Measurements from ENCODE around the gene RNF181. TPM values are rescaled to one million over a fixed set of nuclear protein-coding genes. Genes with fewer than 3 reads are reported as not detected.

Gene RNF181
- polyA plus RNA-seq, 1 of the 3 experiments (the other 2 are of a cell fraction) = 312 TPM

DNA sequence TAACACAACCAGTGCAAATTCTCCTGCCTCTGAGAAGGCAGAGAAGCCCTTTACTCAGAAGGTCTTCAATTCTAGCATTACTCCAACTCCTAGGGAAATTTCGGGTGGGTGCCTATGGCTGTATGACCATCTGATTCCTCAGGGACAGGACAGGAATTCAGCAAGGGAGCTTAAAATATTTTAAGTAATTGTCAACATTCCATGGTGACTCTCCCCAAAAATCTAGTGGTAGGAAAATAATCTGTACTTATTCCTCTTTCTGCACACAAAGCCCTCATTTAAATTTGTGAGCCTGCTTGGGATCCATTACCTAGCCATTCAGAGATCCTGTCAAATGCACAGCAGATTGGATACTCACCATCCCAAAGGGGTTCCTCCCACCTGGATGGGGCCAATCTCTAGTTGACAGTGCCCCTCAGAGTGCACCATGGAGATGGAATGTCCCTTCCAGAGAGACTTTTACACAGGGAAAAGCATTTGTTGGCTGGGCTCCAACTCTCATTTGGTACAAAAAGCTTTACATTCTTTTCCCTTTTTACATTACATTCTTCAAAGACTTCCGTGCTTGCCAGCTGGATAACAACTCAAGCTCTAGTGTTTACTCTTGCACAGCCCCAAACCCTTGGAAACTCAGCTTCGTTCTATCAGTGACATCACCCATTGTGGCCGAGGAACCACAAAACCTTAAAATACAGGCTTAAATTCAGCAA, 10.0 kb downstream of the RNF181 start:
- peaks cover 6 to 26% of the 10 kb centered on the region in 2 experiments; a peak in 2 of 4 replicates for H3K4me1 ChIP-seq (ENCODE audit: control insufficient read depth in 1 of 2, insufficient read depth in 2 of 2, low read depth in 1 of 2, low read length in 1 of 2)
- H3F3A ChIP-seq (replicated peaks; ENCODE audit: insufficient read depth) = peaks cover 26% of the 10 kb centered on the region
- CTCF ChIA-PET = interaction anchor here (1.1 to 3.0 kb wide), 4 partner anchors 54 to 185 kb away, joined by 3 to 12 read pairs (median 4); no protein-coding TSS in a partner anchor
- POLR2A ChIA-PET = interaction anchor here (0.7 to 1.9 kb wide), 4 partner anchors 10 to 150 kb away, joined by 3 to 7 read pairs (median 3); partner anchors contain the start of gene RNF181
- no peak for TF ChIP-seq FOXJ3 (CRISPR knock-in tag; IDR thresholded peaks at IDR 0.05)
- TF ChIP-seq FOSL2 (IDR thresholded peaks at IDR 0.05; ENCODE audit: borderline replicate concordance, low read depth) = no peak
- no peak for TF ChIP-seq EZH2phosphoT487 (IDR thresholded peaks at IDR 0.05; ENCODE audit: borderline replicate concordance, low read depth)
- no peak for TF ChIP-seq TCF12 (IDR thresholded peaks at IDR 0.05)
- no peak for TF ChIP-seq SMC3 (IDR thresholded peaks at IDR 0.05; ENCODE audit: low read depth, low read length)
- no peak for TF ChIP-seq JUND (IDR thresholded peaks at IDR 0.05)
- peak; percentile 54; the same call in 1 of the 2 replicates for TF ChIP-seq NFIC (IDR thresholded peaks at IDR 0.05; ENCODE audit: borderline replicate concordance)
- TF ChIP-seq, protein P1, sequence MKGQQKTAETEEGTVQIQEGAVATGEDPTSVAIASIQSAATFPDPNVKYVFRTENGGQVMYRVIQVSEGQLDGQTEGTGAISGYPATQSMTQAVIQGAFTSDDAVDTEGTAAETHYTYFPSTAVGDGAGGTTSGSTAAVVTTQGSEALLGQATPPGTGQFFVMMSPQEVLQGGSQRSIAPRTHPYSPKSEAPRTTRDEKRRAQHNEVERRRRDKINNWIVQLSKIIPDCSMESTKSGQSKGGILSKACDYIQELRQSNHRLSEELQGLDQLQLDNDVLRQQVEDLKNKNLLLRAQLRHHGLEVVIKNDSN (IDR thresholded peaks at IDR 0.05; ENCODE audit: borderline replicate concordance, low read depth) = no peak
- peaks cover 21 to 33% of the 10 kb centered on the region in 2 experiments for H3K36me3 ChIP-seq (replicated peaks in 1 of 2; ENCODE audit: control insufficient read depth in 1 of 2, insufficient read depth in 2 of 2, low read length in 1 of 2)
- H3K4me2 ChIP-seq = 0 out of 2 replicates have a peak overlapping the region, but pooled peaks have one; percentile 15
- no peaks in the 10 kb centered on the region for H3K9me3 ChIP-seq
- no peak for DNase-seq
- H3K27me3 ChIP-seq (ENCODE audit: insufficient read depth) = no peaks in the 10 kb centered on the region
- no peaks in the 10 kb centered on the region for H4K20me1 ChIP-seq (ENCODE audit: insufficient read depth)
- no peak overlapping the region for H3K9ac ChIP-seq
- H2AFZ ChIP-seq (ENCODE audit: low read depth) = no peak overlapping the region
- WGBS (ENCODE audit: low lambda C conversion rate) = 64% methylated on average over 4 of the region's 4 CpGs
- H3K9me2 ChIP-seq = no peaks in the 10 kb centered on the region
- peak overlapping the region; percentile 40 to 47 for H3K27ac ChIP-seq (ENCODE audit: low read depth in 2 of 2, low read length in 1 of 2)
- peaks cover 39% of the 10 kb centered on the region for H3K79me2 ChIP-seq (ENCODE audit: insufficient read depth)
- no peak overlapping the region for H3K4me3 ChIP-seq (ENCODE audit: low read depth in 2 of 2, low read length in 1 of 2)

- ChIA-PET CTCF (interaction anchor here (1.2 kb wide), 1 partner anchor 123 kb away, joined by 5 read pairs; no protein-coding TSS in a partner anchor), POLR2A (interaction anchor here (1.2 kb wide), 1 partner anchor 150 kb away, joined by 3 read pairs; no protein-coding TSS in a partner anchor)
- 88% methylated on average over 7 of the region's 7 CpGs for WGBS (ENCODE audit: low lambda C conversion rate)
- Histone ChIP-seq H3K4me3 (ENCODE audit: low read depth in 2 of 2, low read length in 1 of 2) (no peak overlapping the region), H2AFZ (ENCODE audit: low read depth) (no peak overlapping the region), H4K20me1 (ENCODE audit: insufficient read depth) (no peaks in the 10 kb centered on the region), H3K36me3 (replicated peaks in 1 of 2; ENCODE audit: control insufficient read depth in 1 of 2, insufficient read depth in 2 of 2, low read length in 1 of 2) (peaks cover 21 to 33% of the 10 kb centered on the region in 2 experiments), H3F3A (replicated peaks; ENCODE audit: insufficient read depth) (peaks cover 26% of the 10 kb centered on the region), H3K9ac (no peak overlapping the region), H3K4me2 (0 out of 2 replicates have a peak overlapping the region, but pooled peaks have one; percentile 15), H3K27ac (ENCODE audit: low read depth in 2 of 2, low read length in 1 of 2) (peak overlapping the region; percentile 30 to 47; a peak in 3 of 4 replicates), H3K4me1 (ENCODE audit: control insufficient read depth in 1 of 2, insufficient read depth in 2 of 2, low read depth in 1 of 2, low read length in 1 of 2) (peaks cover 6 to 27% of the 10 kb centered on the region in 2 experiments; a peak in 2 of 4 replicates), H3K79me2 (ENCODE audit: insufficient read depth) (peaks cover 44% of the 10 kb centered on the region), H3K9me3 (no peaks in the 10 kb centered on the region), H3K27me3 (ENCODE audit: insufficient read depth) (no peaks in the 10 kb centered on the region), H3K9me2 (no peaks in the 10 kb centered on the region)
- DNase-seq = no peak
- no peak for TF ChIP-seq RFX5 (IDR thresholded peaks at IDR 0.05; ENCODE audit: low read length)
- TF ChIP-seq POLR2AphosphoS5 (IDR thresholded peaks at IDR 0.05; ENCODE audit: low read depth, low read length) = peak; percentile 14; the same call in 1 of the 2 replicates
Measured at GRCh38 chr2:85606116-85606455, 10.5 kb downstream of the RNF181 start.
